Measurements from ENCODE around the gene EPS15.
"Not testable (repeated sequence)": the region's sequence is repeated elsewhere in the genome, so short reads cannot be mapped to it uniquely, and the experiment has no call there.

Gene EPS15

DNA sequence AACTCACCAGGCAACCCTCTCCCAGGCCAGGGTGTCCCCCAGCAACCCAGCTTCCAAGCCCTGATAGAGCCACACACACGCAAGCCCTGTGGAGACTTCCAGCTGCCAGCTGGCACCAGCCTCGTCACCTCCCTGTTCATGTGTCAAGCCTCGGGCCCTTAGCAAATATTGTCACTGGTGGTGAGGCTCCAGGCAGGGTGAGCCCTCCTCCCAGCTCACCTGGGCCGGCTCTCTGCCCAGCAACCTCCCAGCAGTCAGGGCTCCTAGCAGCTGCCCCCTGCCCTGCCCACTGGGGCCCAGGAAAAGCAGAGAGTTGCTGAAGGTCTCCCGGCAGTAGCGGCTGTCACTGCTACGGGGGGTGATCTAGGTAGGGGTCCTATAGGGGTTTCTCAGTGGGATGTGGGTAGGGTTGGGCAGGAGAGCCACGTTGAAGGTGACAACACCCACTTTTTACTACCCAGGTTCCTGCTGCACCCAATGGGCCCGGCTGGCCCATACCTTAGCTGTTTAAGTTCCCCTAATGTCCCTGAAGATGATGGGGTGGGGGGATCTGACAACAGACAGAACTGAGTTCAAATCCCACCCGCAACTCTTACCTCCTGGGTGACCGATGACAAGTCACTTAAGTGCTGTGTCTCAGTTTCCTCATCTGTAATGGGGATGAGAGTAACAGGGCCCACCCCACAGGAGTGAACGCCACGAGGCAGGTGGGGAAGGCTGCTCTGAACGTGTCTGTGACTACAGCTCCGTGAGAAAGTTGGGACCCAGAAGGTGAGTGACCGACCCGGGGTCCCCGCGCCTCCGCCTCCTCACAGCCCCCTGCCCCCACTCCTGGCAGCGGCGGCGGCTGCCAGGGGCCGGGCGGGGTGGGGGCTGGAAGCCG lies 189.4 kb downstream of the EPS15 start:
- DNase-seq = no peak

DNA sequence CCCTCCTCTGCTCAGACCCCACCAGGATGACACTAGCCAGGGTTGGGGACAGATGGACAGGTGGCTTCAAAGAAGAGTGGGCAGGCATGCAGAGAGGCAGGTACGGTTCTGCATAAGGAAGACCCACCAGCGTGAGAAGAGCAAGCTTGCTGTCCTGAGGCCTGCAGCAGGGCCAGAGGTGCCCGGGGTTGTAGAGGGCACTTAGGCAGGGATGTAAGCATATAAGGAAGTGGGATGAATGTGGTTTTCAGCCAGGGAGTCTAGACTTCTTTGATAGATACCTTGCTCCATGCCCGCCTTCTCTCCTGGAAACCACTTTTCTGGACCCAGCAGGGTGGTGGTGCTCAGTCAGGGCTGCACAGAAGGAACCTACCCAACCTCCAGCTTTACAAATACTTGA lies 190.1 kb downstream of the EPS15 start:
- DNase-seq = no peak

DNA sequence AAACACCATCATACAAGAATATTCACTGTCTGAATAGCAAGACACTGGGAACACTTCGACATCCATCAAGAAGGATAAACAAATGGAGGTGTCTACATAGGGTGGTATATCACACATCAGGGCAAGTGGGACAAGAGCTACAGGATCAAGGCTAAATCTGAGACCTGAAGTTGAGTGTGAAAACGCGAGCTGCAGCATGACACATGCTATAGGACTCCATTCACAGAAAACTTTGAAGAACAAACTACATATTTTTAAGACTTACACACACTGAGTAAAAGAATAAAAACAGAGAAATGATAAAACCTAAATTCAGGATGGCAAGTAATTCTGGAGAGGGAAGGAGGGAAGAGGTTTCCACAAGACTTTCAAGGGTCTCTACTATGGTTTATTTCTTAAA lies 190.8 kb downstream of the EPS15 start:
- DNase-seq = no peak

DNA sequence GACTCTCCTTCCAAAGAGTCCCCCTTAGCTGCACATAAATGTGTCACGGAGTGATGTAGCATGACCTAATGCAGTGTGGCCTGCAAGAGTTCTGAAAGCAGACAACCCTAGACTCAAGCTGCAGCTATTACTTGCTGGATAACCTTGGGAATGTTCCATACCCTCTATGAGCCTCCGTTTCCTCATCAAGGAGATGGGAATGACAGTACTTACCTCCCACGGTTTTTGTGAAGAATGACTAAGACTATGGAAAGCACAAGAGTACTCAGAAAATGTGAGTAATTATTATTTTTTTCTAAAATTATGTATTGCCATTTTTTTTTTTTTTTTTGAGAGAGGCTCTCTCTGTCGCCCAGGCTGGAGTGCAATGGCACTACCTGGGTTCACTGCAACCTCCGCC lies 191.7 kb downstream of the EPS15 start:
- DNase-seq = no peak

DNA sequence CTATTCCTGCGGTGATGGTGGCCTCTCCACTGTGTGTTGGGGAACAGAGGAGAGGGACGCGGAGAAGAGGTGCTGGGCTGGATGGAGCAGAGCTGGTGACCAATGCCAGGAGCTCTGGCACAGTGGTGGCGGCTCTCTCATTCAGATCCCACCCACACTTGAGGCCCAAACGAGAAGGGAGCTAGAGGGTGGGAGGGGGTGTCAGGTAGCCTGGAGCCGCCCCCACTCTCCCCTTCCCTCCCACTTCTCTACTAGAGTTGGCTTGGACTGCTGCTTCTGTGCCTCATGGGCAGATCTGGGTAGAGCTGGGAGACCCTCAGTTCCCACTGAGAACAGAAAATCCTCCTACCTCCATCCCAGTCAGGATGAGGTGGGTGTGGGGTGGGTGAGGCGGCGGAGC lies 192.2 kb downstream of the EPS15 start:
- no peak for DNase-seq

DNA sequence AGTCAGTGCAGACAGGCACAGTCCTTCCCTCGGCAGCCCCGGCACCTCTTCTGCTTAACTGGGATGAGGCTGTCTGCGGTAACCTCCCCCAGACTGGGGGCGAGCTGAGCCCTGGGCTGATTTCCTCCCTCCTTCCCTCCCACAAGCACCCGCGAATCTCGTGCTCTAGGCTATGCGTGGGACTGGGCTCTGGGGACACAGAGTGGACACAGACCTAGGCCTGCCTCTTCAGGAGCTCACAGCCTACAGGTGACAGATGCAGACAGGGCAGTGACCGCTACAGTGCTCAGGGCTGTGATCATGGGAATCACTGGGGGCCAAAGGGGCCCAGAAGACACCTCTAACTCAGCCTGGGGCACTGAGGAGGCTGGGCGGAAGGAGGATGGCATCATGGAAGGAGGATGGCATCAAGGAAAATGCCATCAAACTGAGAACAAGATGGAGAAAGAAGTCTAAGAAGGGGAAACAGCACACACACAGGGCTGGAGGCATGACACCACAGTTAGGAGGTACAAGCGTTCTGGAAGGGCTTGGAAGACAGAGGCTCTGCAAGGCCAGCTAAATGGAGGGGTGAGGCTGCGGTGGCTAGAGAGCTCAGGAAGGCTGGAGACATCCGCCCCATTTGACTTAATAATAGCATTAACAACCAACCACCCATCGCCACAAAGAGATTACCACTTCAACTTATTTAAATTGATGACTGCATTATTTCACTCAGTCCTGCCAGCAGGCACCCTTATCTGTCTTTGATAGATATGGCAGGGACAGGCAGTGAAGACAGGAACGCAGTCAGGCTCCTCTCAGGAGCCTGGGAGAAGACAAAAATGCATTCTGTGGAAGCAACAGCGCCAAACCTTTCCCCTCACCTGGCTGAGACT lies 192.9 kb downstream of the EPS15 start:
- DNase-seq = no peak

DNA sequence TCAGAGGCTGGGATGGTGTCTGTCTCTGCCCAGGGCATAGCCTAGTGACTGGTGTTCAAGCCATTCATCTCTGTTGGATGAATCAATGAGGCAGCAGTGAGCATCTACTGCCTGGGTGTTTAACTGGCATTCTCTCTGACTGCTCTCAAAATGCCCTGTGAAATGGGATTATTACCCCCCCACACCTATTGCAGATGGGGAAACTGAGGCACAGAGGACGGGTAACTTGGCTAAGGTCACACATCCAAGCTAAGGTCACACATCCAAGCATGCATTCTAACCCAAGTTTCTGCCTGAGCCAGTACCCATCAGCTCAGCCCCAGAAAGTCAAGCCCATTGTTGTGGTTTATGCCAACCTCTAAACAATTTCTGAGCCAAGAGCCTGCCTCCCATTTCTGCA lies 193.7 kb downstream of the EPS15 start:
- DNase-seq = no peak

DNA sequence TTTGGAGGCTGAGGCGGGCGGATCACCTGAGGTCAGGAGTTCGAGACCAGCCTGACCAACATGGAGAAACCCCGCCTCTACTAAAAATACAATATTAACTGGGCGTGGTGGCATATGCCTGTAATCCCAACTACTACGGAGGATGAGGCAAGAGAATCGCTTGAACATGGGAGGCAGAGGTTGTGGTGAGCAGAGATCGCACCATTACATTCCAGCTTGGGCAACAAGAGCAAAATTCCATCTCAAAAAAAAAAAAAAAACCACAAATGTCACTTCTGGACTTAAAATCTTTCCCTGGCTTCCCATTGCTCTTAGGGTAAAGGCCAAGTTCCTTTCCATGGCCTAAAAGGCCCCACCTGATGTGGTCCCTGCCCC lies 194.1 kb downstream of the EPS15 start:
- DNase-seq = not testable (repeated sequence)

DNA sequence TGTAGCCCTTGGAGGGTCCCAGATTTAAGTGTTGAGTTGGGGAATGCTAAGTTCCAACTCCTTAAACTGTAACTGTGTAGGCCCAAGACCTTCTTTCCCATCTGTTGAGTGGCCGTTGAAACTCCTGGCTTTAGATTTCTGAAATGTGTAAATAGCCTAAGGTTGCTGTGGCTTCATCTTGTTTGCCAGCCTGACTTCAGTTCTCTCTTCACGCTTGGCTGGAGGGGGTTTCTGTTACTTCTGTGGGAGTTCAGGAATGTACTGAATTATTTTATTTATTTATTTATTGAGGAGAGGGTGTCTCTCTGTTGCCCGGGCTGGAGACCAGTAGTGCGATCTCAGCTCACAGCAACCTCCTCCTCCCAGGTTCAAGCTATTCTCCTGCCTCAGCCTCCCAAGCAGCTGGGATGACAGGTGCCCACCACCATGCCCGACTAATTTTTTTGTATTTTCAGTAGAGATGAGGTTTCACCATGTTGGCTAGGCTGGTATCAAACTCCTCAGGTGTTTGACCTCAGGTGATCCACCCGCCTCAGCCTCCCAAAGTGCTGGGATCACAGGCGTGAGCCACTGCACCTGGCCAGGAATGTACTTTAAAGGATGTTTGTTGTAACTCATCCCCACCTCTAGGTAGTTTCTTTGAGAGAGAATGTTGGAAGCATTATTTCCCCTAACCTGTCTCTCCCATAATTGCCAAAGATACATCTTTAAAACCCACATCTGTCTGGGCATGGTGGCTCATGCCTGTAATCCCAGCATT lies 194.6 kb downstream of the EPS15 start:
- DNase-seq = no peak

DNA sequence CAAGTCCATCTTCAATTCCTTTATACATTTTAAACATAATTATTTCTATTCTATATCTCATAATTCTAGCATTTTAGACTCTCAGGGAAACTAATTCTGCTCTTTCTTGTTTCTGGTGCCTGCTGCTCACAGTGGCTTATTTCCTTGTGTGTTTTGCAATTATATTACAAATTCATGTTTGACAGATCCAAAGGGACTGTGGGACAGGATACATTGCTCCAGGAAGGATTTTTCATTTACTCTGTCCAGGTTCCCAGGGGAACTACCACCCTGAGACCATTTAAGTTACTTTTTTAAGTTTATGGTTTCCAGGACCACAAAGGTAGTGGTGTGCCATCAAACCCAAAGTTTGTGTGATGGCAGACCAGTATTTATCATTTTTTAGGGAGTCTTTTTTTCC lies 195.3 kb downstream of the EPS15 start:
- no peak for DNase-seq

DNA sequence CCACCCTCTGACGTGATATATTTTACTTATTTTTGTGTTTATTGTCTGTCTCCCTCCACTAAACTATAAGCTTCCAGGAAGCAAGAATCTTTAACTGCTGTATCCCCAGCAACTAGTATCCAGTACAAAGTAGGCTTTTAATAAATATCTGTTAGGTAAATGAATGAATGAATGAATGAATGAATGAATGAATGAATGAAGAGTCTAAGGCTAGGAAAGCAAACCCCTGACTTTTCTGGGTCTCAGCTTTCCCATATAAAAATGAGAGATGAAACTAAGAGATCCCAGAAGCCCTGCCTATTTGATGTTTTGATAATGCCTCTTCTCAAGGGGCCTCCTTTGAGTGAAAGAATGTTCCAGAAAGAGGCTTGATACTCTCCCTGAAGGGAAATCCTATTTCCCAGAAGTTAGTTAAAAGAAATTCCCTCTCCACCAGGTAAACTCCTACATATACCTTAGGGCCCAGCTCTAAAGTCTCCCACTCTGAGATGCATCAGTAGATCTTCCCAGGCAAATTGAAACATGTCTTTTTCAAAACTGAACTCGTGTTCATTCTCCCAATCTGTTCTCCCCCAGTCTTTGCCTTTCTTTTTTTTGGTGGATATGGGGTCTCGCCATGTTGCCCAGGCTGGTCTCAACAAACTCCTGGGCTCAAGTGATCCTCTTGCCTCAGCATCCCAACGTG lies 196.5 kb downstream of the EPS15 start:
- no peak for DNase-seq

DNA sequence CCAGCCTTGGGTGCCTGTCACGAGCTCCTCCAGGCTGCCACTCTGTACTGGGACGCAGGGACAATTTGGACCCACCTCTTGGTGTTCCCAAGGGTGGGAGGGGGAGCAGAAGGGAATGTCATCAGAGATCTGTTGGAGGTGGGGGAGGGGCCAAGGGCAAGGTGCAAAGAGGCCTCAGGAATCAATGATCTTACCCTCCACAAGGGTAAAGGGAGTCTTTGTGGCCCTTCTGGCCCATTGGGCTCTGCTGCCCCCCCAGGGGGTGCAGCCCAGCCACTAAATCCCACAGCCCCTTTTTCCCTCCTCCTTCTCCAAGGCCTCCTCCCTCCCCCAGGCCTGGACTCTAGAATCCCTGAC lies 197.2 kb downstream of the EPS15 start:
- DNase-seq = no peak

DNA sequence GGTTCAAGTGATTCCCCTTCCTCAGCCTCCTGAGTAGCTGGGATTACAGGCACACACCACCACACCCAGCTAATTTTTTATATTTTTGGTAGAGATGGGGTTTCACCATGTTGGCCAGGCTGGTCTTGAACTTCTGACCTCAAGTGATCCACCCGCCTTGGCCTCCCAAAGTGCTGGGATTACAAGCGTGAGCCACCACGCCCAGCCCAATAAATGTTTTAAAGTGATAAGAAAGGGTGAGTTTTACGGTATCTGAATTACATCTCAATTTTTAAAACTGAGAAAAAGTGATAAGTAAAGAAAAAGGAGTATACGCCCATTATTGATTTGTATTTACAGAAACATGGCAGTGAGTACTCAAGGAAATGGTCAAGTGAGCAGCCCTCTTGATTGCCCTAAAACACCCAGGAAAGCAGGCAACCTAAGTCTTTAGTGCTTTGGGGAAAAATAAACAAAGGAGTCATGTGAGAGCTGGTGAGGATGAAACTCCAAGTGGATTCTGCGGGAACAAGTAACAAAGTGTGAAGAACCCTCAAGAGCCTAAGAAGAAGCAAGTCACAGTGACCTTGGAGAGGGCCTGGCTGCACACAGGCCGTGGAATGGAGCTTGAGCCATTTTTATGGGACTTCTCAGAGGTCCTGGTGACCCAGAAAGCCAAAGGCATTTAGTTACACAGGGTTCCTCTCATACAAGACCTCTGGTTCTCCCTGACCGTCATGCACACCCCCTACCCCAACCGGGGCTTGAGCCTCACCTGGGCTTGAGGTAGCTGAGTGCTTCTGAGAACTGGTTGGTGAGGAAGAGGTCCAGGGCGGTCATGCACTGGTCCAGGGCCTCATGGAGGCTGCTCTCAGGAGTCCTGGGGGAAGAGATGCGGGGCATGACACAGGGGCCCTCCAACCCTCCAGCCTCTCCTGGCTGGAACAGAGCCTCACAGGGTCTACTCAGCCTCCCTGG lies 197.8 kb downstream of the EPS15 start:
- DNase-seq = no peak

DNA sequence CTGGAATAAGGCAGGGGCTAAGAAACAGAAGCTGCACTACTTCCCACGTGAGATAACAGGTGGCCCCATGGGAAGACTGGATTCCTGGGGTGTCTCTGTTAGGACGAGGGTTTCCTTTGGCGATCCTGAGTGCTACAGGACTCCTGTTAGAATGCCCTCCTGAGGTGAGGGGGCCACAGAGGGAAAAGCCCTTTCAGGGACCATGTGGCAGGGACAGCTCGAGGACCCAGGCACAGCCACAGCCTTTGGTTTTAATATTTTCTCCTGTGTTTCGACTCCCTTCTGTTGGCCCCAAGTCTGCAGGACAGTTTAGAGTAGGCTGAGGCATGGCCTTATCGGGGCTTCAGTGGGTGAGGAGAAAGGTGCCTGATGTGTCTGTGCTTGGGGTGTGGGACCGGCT lies 201.3 kb downstream of the EPS15 start:
- no peak for DNase-seq

DNA sequence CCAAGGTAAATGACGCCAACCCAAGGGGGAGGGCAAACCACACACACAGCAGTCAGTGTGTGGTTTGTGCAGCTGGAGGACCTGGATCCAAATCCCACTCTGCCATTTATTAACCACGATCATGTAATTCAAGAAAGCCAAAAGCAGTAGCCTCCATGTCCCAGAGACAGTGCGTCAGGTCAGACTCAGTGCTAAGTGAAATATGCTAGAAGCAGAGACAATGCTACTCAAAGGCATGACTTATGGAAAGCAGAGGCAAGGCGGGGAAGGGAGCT lies 202.3 kb downstream of the EPS15 start:
- no peak for DNase-seq

DNA sequence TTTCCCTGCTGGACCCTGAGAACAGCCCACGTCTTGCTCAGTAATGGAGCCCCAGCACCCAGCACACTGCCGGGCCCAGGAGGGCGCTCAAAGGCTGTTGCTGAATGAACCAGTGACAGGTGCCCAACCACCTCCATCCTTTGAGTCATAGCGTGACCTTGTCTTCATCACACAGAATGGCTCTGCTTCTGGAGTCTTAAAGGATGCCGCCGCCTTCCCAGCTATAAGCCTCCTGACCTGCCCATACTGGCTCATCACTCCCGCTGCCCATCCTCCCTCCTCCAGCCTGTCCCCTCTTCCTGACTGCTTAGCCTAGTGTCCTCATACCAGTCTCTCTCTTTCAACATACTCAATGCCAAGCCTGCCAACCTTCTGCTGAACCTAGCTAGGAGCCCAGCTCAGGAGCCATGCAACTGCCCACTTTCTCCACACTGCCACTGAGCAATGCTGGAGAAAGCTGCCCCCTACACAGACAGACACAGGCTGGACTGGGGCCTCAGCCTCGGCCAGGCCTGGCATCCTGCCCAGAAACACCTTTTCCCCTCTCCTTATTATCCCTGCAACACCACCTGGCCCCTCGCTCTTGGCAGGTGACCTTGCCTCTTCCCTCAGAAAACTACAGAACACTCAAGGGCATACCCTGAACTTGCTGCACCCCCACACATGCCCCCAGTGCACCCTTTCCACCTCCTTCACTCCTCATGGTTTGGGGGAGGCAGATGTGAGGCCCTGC lies 202.8 kb downstream of the EPS15 start:
- DNase-seq = no peak

DNA sequence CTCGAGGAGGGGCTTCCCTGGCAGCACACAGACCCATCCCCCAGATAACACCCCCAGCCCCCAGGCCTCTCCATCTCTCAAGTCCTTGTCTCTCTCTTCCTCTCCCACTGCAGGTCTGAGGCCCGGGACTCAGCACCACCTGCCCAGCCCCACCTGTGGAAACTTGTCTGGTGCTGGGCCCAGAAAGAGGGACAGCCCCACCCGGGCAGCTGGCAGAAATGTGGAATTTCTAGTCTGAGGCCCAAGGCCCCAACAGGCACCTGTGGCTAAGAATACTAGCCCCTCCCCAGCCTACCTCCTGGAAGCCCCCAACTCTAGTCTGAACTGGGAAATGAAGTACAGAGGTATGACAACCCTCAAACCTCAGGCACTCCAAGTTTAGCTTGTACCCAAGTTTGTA lies 204.1 kb downstream of the EPS15 start:
- DNase-seq = no peak

DNA sequence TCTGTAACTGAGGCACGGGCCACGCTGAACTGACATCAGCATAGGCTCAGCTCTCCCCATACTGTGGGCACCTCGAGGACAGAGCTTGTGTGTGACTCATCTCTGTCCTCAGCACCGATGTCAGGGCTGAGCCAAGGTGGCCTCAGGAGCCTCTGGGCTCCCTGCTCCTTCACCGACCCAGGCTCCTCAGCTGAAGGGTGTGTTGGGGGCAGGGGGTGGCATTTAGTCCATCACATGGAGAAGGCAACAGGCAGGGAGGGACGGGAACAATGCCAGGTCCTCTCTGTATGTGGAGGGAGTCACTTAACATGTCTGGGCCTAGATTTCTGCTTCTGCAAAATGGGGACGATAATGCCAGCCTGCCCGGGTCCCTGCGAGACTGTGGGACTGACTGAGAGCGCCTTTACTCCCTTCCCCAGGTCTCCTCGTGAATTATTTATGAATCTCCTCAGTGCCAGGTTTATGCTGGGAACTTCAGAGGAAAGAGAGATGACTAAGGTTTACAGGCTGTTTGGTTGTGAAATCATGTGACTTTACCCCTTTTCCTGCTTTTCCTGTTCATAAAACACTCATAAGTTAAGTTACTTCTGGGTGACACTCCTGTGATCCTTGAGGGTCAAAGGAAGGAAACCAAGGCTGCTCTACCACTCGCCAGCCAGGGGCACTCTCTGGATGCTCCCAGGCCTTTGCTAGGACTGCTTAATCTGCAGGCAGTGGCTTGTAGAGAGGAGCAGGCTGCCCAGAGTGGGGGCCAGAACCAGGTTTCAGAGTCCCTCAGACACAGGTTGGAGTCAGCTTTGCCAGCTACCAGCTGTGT lies 204.9 kb downstream of the EPS15 start:
- DNase-seq = no peak

DNA sequence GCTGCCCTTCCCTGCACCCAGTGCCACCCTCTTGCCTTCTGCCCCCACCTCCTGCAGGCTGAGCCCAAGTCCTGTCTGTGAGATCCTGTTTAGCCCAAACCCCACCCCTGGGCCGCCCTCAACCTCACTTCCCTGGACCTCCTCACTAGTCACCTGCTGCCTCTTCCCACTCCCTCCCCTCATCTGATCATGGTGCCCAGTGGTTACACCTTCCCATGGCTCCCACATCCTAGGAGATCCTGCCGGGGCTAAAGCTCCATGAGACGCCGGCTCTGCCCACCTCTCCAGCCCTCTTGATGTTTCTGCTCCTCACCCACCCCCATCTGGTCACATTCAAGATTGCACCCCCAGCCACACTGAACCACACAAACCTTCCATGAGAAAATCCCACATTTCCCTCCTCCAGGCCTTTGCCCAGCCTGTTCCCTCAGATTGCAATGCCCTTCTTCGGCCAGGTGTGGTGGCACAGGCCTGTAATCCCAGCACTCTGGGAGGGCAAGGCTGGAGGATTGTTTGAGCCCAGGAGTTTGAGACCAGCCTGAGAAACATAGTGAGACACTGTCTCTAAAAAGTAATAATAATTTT lies 205.7 kb downstream of the EPS15 start:
- no peak for DNase-seq

DNA sequence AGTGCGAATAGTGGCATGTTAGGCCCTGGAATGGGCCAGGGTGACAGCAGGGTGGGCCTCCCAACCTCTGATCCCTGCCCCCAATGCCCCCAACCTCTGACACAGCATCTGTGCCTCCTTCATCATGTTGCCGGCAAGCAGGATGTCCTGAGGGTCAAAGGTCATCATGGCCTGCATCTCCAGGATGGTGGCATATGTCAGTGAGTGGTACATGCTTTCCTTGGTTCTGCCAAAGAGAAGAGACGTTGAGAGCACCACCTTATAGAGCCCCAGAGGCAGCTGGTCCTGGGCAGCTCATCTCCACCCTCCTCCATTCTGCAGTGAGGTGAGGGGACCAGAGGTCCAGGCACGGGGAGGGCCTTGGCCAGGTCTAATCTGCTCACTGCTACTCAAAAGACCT lies 206.3 kb downstream of the EPS15 start:
- no peak for DNase-seq
